Lower lobe of right lung (tissue), 2 donors: ENCODE data around the gene SELP. TPM values are rescaled to one million over a fixed set of nuclear protein-coding genes. Genes with fewer than 3 reads are reported as not detected.
"Not testable (repeated sequence)": the region's sequence is repeated elsewhere in the genome, so short reads cannot be mapped to it uniquely, and the experiment has no call there.

ENCODE experiments used
- ATAC-seq, 2 donors: fragments of 200-7000 bp; cut with Tn5 transposase; one replicate each; pipeline ENCODE4 v1.9.1; 2020 to 2022; ENCODE audit warnings: mild to moderate bottlenecking in 2 of 2, moderate library complexity in 2 of 2
- DNase-seq: peaks from one replicate; pipeline ENCODE4 v3.0.0-alpha.2; 2020
- H3K27ac ChIP-seq: fragments of 200-600 bp; one replicate; pipeline ENCODE4 v1.8.0; 2022
- H3K27me3 ChIP-seq: fragments of 200-600 bp; one replicate; pipeline ENCODE4 v1.8.0; 2022; ENCODE audit warnings: low read depth
- H3K36me3 ChIP-seq: fragments of 200-600 bp; one replicate; pipeline ENCODE4 v1.8.0; 2022; ENCODE audit warnings: mild to moderate bottlenecking
- H3K4me1 ChIP-seq: fragments of 200-600 bp; one replicate; pipeline ENCODE4 v1.8.0; 2022
- H3K4me3 ChIP-seq: fragments of 200-600 bp; one replicate; pipeline ENCODE4 v1.8.0; 2022; ENCODE audit warnings: mild to moderate bottlenecking
- H3K9me3 ChIP-seq: fragments of 200-600 bp; one replicate; pipeline ENCODE4 v1.8.0; 2022
- intact Hi-C: fragments of 100-400 bp; cut with DNase I; formaldehyde crosslinking; loops from one replicate; pipeline ENCODE4 v1.11.0; 2022
- long read RNA-seq: library from polyadenylated mRNA; unstranded; transcript quantifications from one replicate; pipeline ENCODE4 v2.0.0, GENCODE V29; 2021
- total RNA-seq: library from RNA; stranded (reverse); fragmentation: NEBNext Ultra II Directional; extraction: Animal tissue kit (Norgen Biotek cat#: 25700); gene quantifications from one replicate; pipeline ENCODE4 v1.2.1, GENCODE V29; 2021
- TF ChIP-seq, protein P1 (sequence below): fragments of 200-600 bp; IDR thresholded peaks from one replicate; pipeline ENCODE4 v1.8.0; 2022; ENCODE audit warnings: antibody characterized with exemption, mild to moderate bottlenecking
- donor health status: DM: no; HTN: yes; CAD: no; lungs with severe emphysema.

The SELP gene
- 21.4 TPM for total RNA-seq
- long read RNA-seq, transcript SELP-201 (17 exons, 3,142 nt) = major isoform, 6 of 27 reads
- long read RNA-seq, partial matches to known transcripts = 3 of 27 reads
- long read RNA-seq, other reads (novel, unspliced or antisense) = 18 of 27 reads

DNA sequence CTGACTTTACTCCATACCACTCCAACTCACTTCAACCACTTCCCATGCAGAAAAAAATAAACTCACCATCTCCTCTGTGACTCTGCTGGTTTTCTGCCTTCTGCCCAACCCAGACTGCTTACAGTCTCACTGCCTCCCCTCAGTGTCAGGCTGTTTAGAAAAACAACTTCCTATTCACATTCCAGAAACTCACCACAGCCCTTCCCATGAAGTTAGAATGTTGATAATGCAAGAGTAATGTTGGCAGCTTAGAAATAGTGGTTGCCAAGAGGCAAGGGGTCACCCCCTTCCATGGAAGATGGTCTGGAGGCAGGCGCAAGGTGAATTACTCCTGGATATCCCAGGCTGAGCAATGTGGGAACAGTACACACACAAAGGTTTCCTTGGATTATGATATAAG lies at the start of gene SELP:
TSS of gene SELP (minus strand) at position 119 of the 400 bp plus-strand sequence. CDS start at position 69, 50 bp downstream.
- TF ChIP-seq, protein P1, sequence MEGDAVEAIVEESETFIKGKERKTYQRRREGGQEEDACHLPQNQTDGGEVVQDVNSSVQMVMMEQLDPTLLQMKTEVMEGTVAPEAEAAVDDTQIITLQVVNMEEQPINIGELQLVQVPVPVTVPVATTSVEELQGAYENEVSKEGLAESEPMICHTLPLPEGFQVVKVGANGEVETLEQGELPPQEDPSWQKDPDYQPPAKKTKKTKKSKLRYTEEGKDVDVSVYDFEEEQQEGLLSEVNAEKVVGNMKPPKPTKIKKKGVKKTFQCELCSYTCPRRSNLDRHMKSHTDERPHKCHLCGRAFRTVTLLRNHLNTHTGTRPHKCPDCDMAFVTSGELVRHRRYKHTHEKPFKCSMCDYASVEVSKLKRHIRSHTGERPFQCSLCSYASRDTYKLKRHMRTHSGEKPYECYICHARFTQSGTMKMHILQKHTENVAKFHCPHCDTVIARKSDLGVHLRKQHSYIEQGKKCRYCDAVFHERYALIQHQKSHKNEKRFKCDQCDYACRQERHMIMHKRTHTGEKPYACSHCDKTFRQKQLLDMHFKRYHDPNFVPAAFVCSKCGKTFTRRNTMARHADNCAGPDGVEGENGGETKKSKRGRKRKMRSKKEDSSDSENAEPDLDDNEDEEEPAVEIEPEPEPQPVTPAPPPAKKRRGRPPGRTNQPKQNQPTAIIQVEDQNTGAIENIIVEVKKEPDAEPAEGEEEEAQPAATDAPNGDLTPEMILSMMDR = no peak
- intact Hi-C loops = no loop called here
- peak in 1 of 2 donors; percentile 35 for ATAC-seq
- no peak for DNase-seq
- Histone ChIP-seq H3K9me3 (peaks cover 17% of the 10 kb centered on the region), H3K27ac (no peak within 1 kb of the TSS), H3K4me1 (peaks cover 12% of the 10 kb centered on the region), H3K4me3 (peak within 1 kb of the TSS; percentile 28), H3K27me3 (no peaks in the 10 kb centered on the region), H3K36me3 (no peaks in the 10 kb centered on the region)

DNA sequence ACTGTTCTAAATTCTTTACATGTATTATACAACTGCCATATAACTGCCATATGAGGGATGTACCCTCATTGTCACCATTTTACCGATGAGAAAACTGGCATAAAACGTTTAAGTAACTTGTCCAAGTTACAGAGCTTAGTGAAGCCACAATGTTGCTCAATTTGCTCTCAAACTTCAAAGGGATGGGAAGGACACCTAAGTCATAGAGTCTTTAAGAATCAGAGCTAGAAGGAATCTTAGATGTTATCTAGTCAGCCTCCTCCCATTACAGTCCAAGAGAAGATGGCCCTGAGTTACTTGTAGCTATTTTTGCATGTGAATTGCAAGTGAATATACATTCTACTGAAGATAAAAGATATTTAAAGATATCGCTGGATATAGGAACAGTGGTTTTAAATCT lies 49.8 kb upstream of the SELP start:
- no peaks in the 10 kb centered on the region for H3K9me3 ChIP-seq
- no peak for ATAC-seq

DNA sequence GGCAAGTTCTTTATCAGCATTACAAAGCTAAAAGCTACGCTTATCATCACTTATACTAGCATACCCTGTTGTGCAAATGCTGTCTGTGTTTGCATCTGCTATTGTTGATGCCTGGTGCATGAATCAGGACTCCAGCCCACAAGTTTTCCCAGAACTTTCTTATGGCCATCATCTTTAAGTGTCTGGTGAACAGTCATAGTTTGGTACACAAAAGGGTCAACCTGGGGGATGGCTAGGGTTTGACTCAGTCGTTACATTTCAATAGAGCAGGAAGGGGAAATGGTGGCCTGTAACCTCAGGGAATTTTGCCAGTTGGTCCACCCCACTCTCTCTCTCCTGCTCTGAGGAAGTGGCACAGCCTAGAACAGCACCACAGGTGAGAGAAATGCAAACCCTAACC lies 46.1 kb upstream of the SELP start:
- Histone ChIP-seq H3K9me3 (no peaks in the 10 kb centered on the region), H3K4me1 (peaks cover 5% of the 10 kb centered on the region), H3K27me3 (no peaks in the 10 kb centered on the region), H3K27ac (no peak overlapping the region), H3K36me3 (no peaks in the 10 kb centered on the region), H3K4me3 (no peak overlapping the region)
- ATAC-seq = no peak
- DNase-seq = no peak
- intact Hi-C loops = no loop called here
- TF ChIP-seq, protein P1 = no peak

More for the DNA sequence above, 49.8 kb upstream of the SELP start:
- Histone ChIP-seq H3K4me1 (peaks cover 5% of the 10 kb centered on the region), H3K4me3 (no peak overlapping the region), H3K36me3 (no peaks in the 10 kb centered on the region), H3K27me3 (no peaks in the 10 kb centered on the region), H3K27ac (no peak overlapping the region)
- intact Hi-C loops = no loop called here
- TF ChIP-seq, protein P1 = no peak
- no peak for DNase-seq

DNA sequence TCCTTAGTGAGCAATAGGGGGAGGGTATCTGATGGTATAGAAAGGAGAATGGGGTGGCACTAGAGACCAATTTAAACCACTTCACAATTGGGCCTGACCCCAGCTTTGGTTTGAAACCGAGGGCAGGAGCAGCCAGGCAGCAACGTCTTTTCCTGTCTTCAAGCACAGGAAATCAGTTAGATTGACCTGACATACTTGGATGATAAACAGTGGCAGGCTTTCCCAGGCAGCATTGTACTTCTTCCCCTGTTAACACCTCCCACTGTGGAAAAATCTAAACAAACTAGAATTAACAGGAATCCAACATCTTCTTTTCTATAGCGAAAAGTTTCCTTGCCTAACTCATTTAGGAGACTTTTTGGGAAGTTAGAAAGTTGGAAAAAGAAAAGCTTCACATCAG lies 40.9 kb upstream of the SELP start:
- Histone ChIP-seq H3K27ac (no peak overlapping the region), H3K4me3 (no peak overlapping the region), H3K27me3 (no peaks in the 10 kb centered on the region), H3K9me3 (no peaks in the 10 kb centered on the region), H3K4me1 (no peaks in the 10 kb centered on the region), H3K36me3 (no peaks in the 10 kb centered on the region)
- TF ChIP-seq, protein P1 = no peak
- no peak for DNase-seq
- intact Hi-C loops = no loop called here
- ATAC-seq = no peak

DNA sequence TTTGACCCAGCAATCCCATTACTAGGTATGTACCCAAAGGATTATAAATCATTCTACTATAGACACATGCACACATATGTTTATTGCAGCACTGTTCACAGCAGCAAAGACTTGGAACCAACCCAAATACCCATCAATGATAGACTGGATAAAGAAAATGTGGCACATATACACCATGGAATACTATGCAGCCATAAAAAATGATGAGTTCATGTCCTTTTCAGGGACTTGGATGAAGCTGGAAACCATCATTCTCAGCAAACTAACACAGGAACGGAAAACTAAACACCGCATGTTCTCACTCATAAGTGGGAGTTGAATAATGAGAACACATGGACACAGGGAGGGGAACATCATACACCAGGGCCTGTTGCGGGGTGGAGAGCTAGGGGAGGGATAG lies 40.3 kb upstream of the SELP start:
- H3K4me3 ChIP-seq, H3K9me3 ChIP-seq, H3K4me1 ChIP-seq, H3K36me3 ChIP-seq, DNase-seq, intact Hi-C loops, H3K27ac ChIP-seq, ATAC-seq, H3K27me3 ChIP-seq: not testable (repeated sequence)

DNA sequence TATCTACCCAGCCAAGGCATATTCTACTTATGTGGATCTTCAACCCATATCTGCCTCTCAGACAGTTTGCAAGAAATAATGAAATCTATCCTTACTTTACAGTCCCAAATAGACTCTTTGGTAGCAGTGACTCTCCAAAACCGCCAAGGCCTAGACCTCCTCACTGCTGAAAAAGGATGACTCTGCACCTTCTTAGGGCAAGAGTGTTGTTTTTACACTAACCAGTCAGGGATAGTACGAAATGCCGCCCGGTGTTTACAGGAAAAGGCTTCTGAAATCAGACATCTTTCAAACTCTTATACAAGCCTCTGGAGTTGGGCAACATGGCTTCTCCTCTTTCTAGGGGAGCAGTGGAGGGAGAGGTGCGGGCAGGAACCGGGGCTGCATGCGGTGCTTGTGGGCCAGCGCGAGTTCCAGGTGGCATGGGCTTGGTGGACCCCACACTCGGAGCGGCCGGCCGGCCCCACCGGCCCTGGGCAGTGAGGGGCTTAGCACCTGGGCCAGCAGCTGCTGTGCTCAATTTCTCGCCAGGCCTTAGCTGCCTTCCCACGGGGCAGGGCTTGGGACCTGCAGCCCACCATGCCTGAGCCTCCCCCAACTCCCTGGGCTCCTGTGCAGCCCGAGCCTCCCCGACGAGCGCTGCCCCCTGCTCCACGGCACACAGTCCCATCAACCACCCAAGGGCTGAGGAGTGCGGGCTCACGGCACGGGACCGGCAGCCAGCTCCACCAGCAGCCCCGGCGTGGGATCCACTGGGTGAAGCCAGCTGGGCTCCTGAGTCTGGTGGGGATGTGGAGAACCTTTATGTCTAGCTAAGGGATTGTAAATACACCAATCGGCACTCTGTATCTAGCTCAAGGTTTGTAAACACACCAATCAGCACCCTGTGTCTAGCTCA lies 38.0 kb upstream of the SELP start:
- H3K36me3 ChIP-seq, H3K27me3 ChIP-seq, intact Hi-C loops, H3K9me3 ChIP-seq, ATAC-seq, H3K4me3 ChIP-seq, H3K27ac ChIP-seq, H3K4me1 ChIP-seq: not testable (repeated sequence)
- peak; percentile 47 for DNase-seq

DNA sequence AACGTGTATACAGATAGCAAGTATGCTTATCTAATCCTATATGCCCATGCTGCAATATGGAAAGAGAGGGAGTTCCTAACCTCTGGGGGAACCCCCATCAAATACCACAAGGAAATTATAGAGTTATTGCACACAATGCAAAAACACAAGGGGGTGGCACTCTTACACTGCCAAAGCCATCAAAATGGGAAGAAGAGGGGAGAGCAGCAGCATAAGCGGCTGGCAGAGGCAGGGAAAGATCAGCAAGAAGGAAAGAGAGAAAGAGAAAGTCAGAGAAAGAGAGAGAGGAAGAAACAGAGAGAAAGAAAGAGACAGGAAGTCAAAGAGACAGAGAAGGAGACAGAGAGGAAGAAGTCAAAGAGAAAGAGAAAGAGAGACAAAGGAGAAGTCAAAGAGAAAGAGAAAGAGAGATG lies 37.3 kb upstream of the SELP start:
- H3K4me3 ChIP-seq, H3K4me1 ChIP-seq, H3K27me3 ChIP-seq, DNase-seq, H3K9me3 ChIP-seq, ATAC-seq, intact Hi-C loops, H3K36me3 ChIP-seq, H3K27ac ChIP-seq: not testable (repeated sequence)

DNA sequence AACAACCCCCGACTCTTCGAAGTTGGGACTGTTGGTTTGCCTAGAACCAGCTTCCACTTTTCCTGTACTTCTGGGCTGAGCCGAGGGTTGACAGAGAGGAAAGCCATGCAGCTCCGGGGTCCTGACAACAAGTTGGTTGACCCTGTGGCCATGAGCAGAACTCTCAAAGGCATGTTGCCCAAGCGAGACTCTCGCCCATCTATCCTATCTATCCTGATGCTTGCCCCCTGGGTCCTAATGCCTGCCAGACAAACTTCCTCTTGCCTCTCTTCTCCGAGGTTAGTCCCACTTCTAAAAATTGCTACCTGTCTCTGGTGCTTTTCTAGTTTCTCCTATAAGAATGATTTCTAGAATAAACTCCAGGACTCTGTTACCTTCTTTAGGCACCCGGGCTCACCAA lies 32.8 kb upstream of the SELP start:
- H3K27me3 ChIP-seq, H3K9me3 ChIP-seq, DNase-seq, H3K4me1 ChIP-seq, H3K4me3 ChIP-seq, ATAC-seq, H3K36me3 ChIP-seq, intact Hi-C loops, H3K27ac ChIP-seq: not testable (repeated sequence)

DNA sequence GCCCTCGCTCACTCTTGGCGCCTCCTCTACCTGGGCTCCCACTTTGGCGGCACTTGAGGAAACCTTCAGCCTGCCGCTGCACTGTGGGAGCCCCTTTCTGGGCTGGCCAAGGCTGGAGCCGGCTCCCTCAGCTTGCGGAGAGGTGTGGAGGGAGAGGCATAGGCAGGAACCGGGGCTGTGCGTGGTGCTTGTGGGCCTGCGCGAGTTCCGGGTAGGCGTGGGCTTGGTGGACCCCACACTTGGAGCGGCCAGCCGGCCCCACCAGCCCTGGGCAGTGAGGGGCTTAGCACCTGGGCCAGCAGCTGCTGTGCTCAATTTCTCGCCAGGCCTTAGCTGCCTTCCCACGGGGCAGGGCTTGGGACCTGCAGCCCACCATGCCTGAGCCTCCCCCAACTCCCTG lies 31.1 kb upstream of the SELP start:
- H3K4me3 ChIP-seq, H3K36me3 ChIP-seq, H3K4me1 ChIP-seq, DNase-seq, H3K27ac ChIP-seq, H3K27me3 ChIP-seq, H3K9me3 ChIP-seq, intact Hi-C loops, ATAC-seq: not testable (repeated sequence)

DNA sequence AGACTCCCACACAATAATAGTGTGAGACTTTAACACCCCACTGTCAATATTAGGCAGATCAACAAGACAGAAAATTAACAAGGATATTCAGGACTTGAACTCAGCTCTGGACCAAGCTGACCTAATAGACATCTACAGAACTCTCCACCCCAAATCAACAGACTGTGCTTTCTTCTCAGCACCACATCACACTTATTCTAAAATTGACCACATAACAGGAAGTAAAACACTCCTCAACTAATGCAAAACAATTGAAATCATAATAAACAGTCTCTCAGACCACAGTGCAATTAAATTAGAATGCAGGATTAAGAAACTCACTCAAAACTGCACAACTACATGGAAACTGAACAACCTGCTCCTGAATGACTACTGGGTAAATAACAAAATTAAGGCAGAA lies 28.9 kb upstream of the SELP start:
- ATAC-seq, H3K9me3 ChIP-seq, intact Hi-C loops, H3K27me3 ChIP-seq, DNase-seq, H3K27ac ChIP-seq, H3K36me3 ChIP-seq, H3K4me3 ChIP-seq, H3K4me1 ChIP-seq: not testable (repeated sequence)
